IPS-18c (cell line): ENCODE data around the gene HAPSTR1.

Experiments
- H3K4me3 ChIP-seq: 2 replicates; pipeline ENCODE4 v1.7.0; 2013; ENCODE audit warnings: low read depth, mild to moderate bottlenecking, low read length, moderate library complexity; ENCODE audit not compliant: insufficient read depth
- H3K9me3 ChIP-seq: one replicate; pipeline ENCODE4 v1.6.1; 2013; ENCODE audit warnings: mild to moderate bottlenecking, low read length, moderate library complexity; ENCODE audit not compliant: control insufficient read depth, insufficient read depth

HAPSTR1 gene

DNA sequence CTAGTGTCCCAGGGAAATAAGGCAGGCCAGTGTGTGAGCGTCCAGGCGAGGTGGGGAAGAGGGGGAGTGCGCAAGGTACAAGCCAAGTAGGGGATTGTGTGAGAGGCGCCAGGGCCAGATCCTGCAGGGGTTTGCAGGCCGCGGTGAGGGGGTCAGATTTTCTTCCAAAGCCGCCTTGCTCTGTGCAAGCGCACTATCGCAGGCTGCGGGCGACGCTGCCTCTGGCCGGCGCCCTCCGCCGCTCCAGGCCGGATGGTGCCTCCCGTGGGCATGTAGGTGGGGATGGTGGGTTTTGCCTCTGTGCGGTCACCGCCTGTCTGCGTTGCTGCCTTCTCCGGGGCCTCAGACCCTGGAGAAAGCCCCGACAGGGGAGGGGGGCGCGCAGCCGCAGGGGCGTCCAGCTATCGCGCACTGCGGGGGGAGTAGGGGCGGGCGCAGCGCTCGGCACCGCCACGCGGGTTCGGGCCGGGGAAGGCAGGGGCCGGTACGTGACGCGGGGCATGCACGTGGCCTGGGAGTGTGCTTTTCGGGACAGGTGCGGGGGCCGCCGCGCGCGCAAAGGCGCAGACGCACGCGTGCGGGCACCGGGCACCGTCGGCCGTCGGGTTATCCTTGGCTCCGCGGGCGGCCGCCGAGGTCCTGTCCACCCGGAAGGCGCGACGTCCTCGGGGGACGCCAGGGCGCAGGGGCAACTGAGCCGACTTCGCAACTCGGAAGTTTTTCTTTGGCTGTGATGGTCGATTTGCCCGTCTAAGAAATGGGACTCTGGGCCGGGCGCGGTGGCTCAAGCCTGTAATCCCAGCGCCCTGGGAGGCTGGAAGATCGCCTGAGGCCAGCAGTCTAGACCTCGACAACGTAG, 1.1 kb upstream of the HAPSTR1 start:
- H3K9me3 ChIP-seq: peaks cover 2% of the 10 kb centered on the region
- peak overlapping the region; percentile 67 for H3K4me3 ChIP-seq

DNA sequence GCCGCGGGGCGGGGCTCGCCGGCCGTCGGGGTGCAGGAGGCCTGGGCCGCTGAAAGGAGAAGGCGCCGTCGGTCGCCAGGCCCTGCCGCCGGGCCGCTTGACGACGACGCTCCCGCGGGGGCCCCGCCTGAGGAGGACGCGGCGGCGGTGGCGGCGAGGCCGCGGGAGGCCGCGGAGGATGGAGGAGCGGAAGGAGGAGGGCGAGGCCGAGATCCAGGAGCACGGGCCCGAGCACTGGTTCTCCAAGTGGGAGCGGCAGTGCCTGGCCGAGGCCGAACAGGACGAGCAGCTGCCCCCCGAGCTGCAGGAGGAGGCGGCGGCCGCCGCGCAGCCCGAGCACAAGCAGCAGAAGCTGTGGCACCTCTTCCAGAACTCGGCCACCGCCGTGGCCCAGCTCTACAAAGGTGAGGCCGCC, 430 bp downstream of the HAPSTR1 start:
- Histone ChIP-seq H3K4me3 (peak overlapping the region; percentile 90), H3K9me3 (peaks cover 2% of the 10 kb centered on the region)

DNA sequence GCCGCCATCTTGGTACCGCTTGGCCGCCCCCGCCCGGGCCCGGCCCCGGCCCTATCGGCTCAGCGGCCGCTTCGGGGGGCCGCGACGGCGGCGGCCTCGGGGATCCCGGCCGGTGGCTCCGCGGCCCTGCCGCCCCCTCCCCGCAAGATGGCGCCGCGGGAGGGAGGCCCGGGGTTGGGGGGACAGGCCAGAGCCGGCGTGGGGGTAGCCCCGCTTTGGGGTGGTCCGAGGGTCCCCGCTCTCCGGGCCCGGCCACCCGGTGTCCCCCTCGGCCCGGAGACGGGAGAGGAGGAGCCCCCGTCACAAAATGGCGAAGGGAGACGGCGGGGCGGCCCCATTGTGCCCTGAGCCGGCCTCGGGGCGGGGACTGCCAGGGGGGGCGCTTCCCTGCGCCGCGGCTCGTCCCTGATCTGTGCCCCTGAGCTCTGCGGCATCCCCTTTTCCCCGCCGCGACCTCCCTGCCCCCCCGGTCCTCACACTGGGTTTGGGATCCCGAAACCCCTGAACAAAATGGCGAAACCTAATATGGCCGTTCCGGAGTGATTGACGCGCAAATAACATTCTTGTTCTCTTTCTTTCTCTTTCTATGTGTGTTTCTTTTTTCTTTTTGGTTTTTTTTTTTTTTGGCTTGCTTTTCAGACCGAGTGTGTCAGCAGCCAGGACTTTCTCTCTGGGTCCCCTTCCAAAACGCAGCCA, 986 bp downstream of the HAPSTR1 start:
- Histone ChIP-seq H3K4me3 (peak overlapping the region; percentile 90), H3K9me3 (peaks cover 2% of the 10 kb centered on the region)

DNA sequence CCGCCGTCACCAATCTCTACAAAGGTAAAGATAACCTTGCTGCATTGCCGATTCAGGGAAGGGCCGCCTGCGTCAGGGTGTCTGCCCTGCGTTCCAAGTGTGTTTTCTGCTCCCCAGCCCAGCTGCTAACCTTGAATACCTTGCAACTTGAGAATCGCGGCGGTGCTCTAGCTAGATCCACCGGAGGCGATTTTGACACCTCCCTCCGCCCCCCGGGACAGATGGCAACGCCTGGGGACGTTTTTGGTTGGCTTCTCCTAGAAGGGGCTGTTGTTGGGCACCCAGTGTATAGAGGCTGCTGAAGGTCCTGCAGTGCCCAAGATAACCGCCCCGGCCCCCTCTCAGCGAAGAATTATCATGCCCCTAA, 1.5 kb downstream of the HAPSTR1 start:
- peaks cover 2% of the 10 kb centered on the region for H3K9me3 ChIP-seq
- H3K4me3 ChIP-seq: peak overlapping the region; percentile 90

DNA sequence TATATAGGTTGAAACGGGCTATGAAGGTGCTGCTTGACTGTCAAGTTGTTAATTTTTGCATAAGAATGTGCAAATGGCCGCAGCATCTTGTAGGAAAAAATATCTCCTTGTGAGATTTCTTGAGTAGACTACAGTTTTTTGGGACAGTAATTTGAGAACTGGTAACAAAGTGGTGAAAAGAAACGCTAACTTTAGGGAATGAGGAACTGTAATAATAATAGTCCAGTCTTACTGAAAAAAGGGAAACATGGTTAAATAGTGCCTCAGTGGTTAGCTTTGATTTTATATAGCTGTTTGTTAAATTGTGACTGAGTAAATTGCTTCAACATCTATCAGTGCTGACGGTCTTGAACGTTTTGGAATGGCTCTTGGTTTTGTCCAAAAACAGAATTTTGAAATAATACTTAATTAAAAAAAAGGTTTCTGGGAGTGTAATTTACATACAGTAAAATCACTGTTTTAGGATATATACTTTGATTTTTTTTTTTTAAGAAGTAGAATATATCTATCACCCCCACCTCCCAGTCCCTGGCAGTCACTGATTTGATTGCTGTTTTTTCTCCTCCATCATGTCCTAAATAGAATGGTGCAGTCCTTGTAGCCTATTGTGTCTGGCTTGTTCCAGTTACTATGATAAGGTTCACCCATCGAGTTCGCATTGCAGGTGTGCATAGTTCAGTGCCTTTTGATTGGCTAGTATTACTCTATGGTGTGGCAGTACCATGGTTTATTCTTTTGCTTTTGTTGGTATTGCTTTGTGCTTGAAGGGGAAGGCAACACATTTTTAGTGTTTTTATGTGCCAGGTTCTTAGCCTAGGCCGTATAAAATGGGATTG, 2.8 kb downstream of the HAPSTR1 start:
- H3K4me3 ChIP-seq: peak overlapping the region; percentile 90
- H3K9me3 ChIP-seq: peaks cover 2% of the 10 kb centered on the region

DNA sequence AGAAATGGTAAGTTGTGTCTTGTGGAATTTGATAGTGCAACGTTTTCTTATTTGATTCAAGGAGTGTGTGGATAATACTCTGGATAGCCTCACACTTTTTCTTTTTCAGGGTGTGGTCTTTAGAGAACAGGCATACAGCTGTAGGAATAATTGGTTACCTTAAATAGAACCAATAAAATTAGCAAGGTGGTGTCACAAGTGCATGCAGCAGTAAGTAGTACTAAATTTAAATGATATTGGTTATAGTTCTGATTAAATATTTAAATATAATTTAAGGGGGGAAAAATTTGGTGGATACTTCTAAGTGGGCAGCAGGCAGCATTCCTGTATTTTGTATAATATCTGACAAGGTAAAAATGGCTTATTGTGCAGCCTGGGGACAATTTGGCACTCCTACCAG, 3.7 kb downstream of the HAPSTR1 start:
- H3K9me3 ChIP-seq: peaks cover 2% of the 10 kb centered on the region
- peak overlapping the region; percentile 12; the same call in 1 of the 2 replicates for H3K4me3 ChIP-seq

DNA sequence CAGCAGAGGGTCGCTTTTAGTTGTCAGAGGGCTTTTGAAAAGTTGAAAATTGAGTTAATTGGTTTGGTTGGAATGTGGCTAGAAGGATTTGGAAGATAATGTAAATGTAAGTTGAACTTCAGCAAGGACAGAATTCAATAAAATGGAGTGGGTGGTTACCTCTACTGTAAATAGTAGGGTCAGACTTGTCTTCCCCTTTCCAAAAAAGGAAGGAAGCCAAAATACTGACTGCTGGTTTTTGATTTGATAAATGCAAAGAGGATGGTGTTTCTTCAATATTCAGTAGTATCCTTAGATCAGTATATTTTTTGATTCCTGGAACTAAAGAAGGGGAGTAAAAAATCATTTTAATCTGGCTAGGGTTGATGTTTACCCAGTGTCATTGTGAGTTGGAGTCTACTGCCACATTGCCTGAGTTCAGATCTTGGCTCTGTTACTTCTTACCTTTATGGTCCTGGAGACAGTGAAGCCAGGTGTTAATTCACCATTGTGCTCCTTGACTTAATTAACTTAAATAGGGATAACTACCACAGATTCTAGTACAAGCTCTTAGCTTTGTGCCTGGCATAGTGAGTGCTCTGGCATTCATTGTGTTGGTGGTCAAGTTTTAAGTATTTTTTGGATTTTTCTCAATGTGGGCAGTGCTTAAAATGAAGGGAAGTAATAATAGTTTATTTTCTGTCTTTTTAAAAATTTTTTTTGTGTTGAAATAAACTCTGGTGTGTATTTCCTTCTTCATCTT, 4.4 kb downstream of the HAPSTR1 start:
- Histone ChIP-seq H3K9me3 (peaks cover 2% of the 10 kb centered on the region), H3K4me3 (no peak overlapping the region)

DNA sequence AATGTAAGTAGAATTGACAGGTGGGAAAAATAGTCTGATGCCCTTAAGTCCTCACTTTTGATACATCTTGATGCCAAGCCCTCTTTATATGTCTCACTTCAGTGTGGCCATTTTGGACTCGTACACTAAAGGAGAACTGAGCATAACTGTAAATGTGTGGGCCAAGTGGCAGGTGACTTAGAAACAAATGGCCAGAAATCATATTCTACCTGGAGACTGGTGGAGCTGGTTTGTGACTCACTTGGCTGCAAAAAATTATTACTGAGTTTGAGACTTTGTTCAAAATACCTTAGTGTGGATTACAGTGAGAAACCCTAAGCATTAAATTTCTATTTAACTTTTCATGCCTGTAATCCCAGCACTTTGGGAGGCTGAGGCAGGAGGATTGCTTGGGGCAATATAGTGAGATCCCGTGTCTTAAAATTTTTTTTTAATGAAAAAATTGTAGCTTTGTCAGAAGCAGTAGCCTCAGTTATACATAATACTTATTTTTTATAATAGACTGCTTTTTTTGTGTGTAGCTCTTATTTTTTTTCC, 5.0 kb downstream of the HAPSTR1 start:
- Histone ChIP-seq H3K4me3 (no peak overlapping the region), H3K9me3 (peaks cover 2% of the 10 kb centered on the region)

DNA sequence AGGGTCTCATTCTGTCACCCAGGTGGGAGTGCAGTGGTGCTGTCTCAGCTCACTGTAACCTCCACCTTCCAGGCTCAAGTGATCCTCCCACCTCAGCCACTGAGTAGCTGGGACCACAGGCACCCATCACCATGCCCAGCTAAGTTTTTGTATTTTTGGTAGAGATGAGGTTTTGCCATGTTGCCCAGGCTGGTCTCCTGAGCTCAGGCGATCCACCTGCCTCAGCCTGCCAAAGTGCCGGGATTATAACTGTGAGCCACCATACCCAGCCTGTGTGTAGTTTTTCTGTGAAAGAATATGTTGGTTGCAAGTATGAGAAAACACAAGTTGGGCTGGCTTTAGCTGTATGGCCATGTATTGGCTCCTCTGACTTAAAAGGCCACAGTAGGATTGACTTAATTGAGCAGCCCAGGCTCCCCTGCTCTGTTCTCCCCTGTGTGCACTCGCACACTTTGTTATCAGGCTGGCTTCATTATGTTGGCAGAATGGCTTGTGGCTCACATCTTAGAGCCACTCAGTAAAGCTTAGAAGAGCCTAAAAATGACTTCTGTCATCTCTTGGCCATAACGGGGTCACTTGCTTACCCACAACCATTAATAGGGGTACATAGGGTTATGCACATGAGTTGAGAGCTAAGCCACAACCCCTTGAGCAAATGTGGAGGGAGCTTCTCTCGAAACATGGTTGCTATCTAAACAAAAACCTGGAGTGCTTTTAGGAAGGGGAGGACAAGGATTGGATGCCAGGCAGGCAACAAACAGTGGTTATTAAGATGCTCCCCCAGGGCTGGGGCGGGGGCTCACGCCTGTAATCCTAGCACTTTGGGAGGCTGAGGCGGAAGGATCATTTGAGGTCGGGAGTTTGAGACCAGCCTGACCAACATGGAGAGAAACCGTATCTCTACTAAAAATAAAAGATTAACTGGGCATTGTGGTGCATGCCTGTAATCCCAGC, 6.1 kb downstream of the HAPSTR1 start:
- Histone ChIP-seq H3K4me3 (no peak overlapping the region), H3K9me3 (no peaks in the 10 kb centered on the region)

DNA sequence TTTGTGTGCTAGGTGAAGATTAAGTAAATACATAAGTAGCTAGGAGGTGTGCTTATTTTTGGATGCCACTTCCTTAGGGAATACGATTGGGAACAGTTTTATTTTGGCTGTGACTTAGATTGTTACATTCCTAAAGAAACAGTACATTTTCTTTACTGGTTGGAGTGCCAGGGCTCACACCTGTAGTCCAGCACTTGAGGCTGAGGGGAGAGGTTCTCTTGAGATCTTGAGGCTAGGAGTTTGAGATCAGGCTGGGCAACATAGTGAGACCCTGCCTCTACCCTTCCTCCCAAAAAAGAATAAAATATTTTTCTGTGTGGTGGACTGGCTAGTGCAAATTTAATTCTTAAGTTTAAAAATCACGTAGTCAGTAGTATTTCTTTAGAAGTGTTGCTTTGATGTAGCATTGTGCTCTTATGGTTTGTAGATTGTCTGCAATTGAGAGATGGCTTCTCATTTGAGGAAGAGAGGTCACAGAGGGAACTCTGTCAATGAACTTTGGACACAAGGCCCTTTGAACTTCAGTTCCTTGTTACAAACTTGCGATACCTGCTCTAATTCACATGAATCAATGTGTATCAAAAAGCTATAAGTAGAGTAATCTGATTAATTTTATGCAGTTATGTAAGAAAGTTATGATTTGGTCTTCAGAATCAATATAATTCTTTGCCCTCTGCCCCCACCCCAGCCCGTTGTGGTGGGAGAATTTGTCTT, 7.1 kb downstream of the HAPSTR1 start:
- Histone ChIP-seq H3K4me3 (no peak overlapping the region), H3K9me3 (no peaks in the 10 kb centered on the region)

DNA sequence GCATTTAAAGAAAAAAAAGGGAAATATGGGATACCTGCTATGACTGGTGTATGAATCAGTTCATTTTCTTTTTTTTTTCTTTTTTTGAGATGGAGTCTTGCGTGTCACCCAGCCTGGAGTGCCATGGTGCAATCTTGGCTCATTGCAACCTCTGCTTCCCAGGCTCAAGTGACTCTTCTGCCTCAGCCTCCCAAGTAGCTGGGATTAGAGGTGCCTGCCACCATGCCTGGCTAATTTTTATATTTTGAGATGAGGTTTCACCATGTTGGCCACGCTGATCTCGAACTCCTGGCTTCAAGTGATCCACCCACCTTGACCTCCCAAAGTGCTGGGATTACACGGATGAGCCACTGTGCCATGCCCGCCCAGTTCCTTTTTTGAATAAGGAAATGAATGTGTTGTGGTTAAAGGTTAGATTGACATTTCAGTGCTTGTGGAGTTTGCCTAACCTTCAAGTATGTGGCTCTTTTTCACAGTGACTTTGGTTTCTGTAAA, 7.7 kb downstream of the HAPSTR1 start:
- Histone ChIP-seq H3K4me3 (no peak overlapping the region), H3K9me3 (no peaks in the 10 kb centered on the region)

DNA sequence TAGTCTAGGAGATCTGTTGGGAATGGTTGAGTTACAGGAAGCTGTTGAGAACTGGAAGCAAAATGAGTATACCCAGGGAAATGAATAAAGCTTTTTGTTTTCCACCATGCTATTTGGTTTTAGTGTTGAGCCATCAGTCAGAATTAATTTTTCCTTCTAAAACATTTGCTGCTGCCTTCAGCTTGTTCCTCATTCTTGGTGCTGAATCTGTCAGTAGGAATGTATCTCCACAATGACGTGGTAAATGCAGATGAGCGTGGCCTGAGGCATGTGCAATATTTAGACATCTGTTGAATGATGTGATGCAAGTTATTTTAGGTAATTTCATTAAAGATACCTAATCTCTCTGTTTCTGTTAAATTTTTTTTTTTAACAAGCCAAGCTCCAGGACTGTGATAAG, 10.9 kb downstream of the HAPSTR1 start:
- Histone ChIP-seq H3K4me3 (no peak overlapping the region), H3K9me3 (no peaks in the 10 kb centered on the region)

DNA sequence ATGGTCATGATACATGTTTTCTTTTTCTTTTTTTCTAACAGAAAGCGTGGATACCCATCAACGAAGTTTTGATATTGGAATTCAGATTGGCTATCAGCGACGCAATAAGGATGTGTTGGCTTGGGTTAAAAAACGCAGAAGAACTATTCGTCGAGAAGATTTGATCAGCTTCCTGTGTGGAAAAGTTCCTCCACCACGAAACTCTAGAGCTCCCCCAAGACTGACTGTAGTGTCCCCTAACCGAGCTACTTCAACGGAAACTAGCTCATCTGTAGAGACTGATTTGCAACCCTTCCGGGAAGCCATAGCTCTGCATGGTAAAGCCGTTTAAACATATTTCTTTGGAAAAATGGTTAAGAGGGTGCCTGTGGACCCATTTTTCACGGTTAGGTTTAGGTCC, 11.5 kb downstream of the HAPSTR1 start:
- no peak overlapping the region for H3K4me3 ChIP-seq
- no peaks in the 10 kb centered on the region for H3K9me3 ChIP-seq

DNA sequence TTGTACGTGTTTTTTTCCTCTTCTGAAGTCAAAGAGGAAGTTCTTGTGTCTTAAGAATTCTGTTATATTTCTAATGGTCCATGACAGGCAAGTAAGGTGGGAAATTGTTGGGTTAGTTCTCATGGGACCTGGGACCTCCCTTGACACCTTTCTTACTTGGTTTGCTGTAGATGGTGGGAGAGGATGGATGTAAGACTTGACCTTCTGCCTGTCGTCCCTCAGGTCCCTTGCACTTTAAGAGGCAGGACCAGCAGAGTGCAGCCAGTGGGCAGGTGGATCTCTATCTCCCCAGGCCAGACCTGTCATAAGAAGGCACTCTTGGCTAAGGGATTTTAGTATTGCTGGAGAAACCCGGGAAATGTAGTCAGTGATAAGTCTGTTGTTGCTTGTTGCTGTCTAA, 12.1 kb downstream of the HAPSTR1 start:
- no peaks in the 10 kb centered on the region for H3K9me3 ChIP-seq
- no peak overlapping the region for H3K4me3 ChIP-seq

DNA sequence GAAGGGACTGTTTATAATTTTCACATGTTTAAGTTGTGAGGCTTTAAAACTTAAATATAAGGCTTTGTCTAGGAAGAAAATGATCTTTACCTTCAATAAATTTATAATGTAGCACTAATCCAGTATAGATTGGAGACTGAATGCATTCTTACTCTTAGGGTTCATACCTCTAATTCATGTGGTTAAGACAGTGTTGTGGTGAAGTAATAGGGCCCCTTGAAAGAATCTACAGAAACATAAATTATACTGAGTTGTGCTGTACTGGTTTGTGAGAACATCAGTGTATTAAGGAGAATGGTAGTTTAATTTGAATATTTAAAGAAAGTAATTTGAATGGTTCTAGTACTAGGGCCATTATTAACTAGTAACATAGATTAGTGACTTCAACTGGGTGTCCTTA, 13.7 kb downstream of the HAPSTR1 start:
- Histone ChIP-seq H3K4me3 (no peak overlapping the region), H3K9me3 (no peaks in the 10 kb centered on the region)
